T-helper 2 cell treated with Interferon-gamma antibody and Interleukin-4, amounts not matched to agents 100 ng/mL and 5 ng/mL, for 36 hours (primary cell): ENCODE results near the gene LINC01488. TPM values are rescaled to one million over a fixed set of nuclear protein-coding genes. Genes with fewer than 3 reads are reported as not detected.

Source experiments
- intact Hi-C: fragments of 100-400 bp; cut with micrococcal nuclease; formaldehyde crosslinking; loops from one replicate; pipeline ENCODE4 v1.15.1; 2023
- total RNA-seq: library from RNA; stranded (reverse); gene quantifications from 2 replicates; pipeline ENCODE4 v1.2.3, GENCODE V29; 2022

LINC01488 gene
- not detected in 2 replicates for total RNA-seq

- intact Hi-C loops = no loop called here
Observed at GRCh38 chr11:69481393-69481844, at the start of gene LINC01488. TSS of gene LINC01488 (plus strand) at chr11:69481663.

GRCh38 chr11:69431893-69432738 lies 49.3 kb upstream of the LINC01488 start:
- intact Hi-C loops = no loop called here

DNA sequence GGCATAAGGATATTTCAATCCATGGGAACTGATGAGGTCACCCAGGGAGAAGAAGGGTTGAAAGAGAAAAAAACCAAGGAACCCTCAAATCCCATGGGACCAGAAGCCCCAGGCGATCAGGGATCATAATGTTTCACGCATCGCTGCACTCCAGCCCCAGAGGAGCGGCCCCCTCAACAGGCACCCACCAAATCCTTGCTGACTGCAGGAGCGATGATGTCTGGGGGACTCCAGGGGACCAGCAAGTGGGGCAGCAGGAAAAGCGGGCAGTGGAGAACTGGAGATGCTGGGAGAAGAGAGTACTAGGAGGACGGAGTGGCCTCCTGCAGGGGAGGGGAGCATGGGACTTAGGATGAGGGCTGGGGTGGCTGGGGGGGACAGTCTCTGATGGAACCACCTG lies 47.7 kb upstream of the LINC01488 start:
- intact Hi-C loops = no loop called here

DNA sequence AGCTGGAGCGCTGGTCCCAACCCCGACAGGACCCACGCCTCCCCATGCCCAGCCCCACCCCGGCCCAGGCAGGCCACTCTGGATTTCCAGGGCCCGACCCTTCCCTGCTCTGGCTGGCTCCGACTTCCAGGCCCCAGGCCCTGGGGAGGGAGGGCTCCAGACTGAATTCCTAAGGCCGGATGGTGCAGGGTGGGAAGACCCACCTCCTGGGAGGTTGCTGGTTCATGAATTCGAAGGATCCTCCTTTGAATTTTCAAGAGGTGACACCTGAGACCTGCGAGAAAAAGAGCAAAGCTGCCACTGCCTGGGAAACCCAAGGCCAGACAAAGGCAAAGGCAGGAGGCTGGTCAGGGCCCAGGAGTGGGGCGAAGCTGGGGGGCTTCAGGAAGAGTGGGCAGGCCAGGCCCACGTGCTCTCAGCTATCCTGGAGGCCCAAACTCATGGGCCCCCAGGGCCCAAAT lies 47.0 kb upstream of the LINC01488 start:
- intact Hi-C loops = no loop called here

DNA sequence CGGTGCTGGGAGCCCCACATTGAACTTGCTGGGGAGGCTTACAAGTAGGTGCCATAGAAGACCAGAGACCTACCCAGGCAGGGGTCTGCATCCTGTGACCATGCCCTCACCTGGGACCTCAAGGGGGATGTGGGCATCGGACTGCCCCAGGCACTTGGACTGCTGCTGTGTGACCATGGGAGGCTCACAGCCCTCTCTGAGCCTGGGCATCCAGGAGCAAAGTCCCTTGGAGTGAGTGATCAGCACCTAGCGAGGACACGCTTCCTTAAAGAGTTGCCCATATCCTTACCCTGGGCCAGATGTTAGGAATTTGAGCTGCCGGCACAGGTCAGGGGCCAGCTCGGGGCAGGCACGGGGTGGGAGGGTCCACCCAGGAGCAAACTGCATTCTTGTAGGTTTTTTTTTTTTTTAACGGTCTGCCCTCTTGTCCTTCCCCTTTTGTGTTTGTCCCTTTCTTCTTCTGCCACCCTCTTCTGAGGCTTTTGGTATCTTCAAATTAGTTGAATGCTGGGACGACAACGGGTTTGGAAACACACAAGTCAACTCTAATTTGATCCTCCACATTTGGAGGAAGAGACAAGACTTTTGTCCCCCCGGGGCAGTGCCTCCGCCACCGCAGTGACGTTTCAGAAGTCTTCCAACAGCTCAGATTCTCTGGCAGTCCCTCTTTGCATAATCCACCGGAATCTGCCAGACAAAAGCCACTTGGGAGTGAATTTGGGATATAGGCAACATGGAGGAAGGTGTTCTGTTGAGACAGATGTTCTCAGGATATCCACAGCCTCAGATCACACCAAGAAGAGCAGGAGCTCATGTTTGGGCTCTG lies 46.1 kb upstream of the LINC01488 start:
- intact Hi-C loops = no loop called here

DNA sequence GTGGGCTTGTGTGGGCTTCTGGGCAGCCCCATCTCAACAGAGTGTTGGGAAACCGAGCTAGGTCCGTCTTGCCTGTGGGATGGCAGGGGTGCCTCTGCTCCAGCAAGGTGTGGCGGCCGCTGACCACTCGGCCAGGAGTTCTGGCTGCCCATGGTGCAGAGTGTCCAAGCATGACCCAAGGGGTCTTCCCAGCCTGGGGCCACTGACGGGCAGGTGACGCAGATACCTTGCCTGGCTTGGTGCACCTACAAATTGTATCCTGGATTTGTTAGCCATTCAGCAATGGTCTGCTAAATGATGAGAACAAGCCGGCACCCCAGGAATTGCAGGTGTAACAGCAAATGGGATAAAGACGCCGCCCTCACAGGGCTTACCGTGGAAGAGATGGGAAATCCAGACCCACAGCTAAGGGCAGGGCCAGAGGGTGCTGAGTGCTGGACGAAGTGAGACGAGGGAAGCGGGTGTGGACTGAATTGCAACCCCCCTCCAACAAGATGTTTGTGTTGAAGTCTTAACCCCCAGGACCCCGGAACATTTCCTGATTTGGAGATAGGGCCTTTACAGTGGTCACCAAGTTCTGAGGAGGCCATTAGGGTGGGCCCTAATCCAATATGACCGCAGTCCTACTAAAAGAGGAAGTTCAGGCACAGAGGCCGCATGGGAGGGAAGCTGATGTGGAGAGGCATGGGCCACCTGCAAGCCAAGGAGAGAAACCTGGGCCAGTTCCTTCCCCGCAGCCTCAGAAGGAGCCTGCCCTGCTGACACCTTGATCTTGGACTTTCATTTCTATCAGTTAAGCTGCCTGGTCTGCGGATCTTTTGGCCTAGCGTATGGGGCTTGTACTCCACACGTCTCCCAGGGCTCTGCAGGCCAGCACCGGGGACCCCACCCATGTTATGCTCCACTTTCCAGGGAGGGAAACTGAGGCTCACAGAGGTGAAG lies 45.2 kb upstream of the LINC01488 start:
- intact Hi-C loops = no loop called here

DNA sequence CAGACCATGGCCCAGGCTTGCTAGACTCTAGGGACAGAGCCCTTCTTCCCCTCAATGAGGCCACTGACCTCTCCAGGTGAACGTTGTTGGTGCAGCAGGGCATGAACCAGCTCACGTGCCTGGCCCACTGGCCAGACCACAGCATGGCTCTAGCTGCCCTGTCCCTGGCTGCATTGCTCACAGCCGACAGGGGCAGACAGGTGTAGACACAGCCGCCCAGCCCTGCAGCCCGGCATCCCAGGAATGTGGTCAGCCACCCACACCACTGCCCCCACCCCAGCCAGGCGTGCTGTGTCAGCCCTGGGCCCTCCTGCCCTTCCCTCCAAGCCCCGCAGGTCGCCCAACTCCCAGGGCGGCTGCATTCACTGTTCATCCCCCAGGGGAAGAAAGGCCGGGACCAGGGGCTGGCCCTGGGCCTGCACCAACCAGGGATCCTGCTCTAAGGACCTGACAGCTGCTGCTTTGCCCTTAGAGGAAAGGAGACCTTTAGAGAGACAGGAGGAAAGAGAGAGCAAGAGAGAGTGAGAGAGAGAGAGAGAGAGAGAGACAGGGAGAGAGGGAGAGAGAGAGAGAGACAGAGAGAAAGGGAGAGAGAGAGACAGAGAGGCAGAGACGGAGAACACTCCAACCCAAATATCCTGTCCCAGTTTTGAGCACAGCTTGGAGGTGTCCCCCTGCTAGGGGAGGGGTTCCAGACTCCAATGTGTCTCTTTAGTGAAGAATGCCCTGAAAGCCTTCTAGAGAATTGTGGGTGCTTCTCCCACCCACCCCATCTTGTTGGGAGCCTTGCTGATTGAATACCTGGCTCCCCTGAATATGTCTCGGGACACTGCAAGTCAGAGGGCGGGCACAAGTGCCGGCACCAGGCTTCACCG lies 44.2 kb upstream of the LINC01488 start:
- intact Hi-C loops = no loop called here

DNA sequence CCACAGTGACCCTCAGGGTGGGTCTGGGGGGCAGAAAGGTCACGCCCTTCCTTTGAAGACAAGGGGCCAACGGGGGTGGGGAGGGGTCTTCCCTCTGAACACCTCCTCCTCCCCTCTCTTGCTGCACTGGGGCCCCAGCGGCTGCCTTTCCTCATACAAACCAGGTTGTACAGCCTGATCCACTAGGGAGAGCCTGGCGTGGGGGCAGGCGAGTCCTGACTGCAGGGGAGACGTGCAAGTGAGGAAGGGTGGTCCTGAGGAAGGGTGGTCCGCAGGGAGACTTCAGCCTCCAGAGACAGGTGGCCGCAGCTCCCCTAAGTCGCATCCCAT lies 43.6 kb upstream of the LINC01488 start:
- intact Hi-C loops = no loop called here

DNA sequence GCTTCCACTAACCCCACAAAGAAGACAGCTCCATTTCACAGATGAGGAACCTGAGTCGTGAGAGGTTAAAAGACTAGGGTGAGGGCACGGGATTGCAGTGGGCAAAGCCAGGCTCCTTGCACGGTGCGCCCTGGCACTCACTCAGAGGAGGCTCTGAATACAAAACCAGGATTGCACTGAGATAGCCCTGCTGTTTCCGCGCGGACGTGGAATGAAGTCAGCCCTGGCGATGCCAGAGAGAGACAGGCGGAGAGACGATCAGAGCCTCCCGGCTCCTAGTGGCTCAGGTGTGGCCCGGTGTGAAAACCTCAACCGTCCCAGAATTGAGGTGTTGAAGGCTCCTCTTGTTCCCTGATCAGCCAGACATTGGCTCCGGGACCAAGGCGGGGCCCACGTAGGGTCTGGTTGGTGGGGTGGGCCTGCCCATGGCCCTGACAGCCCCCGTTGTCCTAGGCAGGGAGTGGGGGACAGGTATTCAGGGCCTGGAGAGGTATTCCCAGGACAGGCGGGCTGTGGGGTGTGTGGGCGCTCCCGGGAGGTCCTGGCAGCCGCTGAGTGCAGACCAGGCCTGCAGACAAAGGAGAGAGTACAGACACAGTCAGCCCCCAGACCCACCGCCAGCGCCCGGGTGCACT lies 43.1 kb upstream of the LINC01488 start:
- intact Hi-C loops = no loop called here

DNA sequence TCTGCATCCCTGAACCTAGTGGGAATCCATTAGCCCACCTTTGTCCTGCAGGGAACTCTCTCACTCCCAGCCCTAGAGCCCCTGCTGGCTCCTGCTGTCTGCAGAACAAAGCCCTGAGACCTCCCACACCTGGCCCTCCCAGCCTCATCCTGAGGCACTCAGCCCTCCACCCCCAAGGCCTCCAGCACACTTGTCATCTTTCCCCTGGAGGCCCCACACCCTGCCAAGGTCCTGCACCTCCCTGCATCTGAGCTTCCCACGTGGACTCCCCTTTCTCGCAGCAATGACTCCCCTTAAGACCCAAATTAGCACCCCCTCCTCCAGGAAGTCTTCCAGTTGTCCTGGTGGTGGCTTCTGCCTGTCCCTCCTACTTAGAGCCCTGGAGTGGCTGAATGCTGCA lies 42.3 kb upstream of the LINC01488 start:
- intact Hi-C loops = no loop called here

- intact Hi-C loops = loop anchor here (5.0 kb wide), 2 partner anchors 143 to 393 kb away; partner anchors contain the start of gene TPCN2
Observed at GRCh38 chr11:69439651-69440464, 41.6 kb upstream of the LINC01488 start.

- intact Hi-C loops = loop anchor here (5.0 kb wide), 2 partner anchors 144 to 394 kb away; partner anchors contain the start of gene TPCN2
Observed at GRCh38 chr11:69440876-69441275, 40.6 kb upstream of the LINC01488 start.

DNA sequence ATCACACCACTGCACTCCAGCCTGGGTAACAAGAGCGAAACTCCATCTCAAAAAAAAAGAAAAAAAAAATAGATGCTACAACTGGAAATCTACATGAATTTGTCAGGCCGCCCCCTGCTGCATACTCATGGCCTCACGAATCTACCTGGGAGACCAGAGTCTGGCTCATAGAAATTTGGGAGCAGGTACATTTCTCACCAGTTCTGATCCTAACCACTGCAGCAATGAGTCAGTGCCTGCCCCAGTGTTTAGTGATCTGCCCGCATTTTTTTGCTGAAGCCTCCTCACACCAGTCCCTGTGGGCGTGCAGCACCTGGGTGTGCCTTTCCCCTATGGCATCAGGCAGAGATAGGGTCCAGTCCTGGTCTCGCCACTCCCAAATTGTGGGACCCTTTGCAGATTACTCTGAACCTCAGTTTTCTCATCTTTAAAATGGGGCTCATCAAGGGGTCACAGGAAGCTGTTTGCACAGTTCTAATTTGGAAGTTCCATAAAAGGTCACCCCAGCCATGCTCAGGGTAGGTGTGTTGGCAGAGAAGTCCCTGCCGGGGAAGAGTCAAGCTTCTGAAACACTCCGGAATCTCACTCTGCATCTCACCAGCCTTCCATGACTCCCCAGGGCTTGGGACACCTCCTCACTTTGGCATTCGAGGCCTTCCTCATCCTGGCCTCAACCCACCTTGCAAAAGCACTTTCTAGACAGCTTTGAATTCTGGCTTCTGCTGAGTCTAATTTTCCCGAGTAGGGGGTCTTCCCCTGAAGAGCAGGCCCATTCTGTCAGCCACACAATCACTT lies 39.3 kb upstream of the LINC01488 start:
- intact Hi-C loops = loop anchor here (5.0 kb wide), 2 partner anchors 145 to 395 kb away; partner anchors contain the start of gene TPCN2

GRCh38 chr11:69442807-69443137 lies 38.7 kb upstream of the LINC01488 start:
- intact Hi-C loops = loop anchor here (5.0 kb wide), 2 partner anchors 145 to 395 kb away; partner anchors contain the start of gene TPCN2

GRCh38 chr11:69443138-69443967 lies 38.1 kb upstream of the LINC01488 start:
- intact Hi-C loops = loop anchor here (5.0 kb wide), 2 partner anchors 146 to 396 kb away; partner anchors contain the start of gene TPCN2

GRCh38 chr11:69443968-69444364 lies 37.5 kb upstream of the LINC01488 start:
- intact Hi-C loops = loop anchor here (5.0 kb wide), 2 partner anchors 147 to 397 kb away; partner anchors contain the start of gene TPCN2
